Fibroblast of lung (primary cell): ENCODE results near the gene ARHGAP18.

ENCODE experiments used
- EZH2 ChIP-seq: IDR thresholded peaks from 2 replicates; pipeline ENCODE4 v1.5.1; 2012; ENCODE audit warnings: low read length, control low read depth, mild to moderate bottlenecking; ENCODE audit errors: missing control alignments
- TF ChIP-seq, protein P1 (sequence below), 2 donors: IDR thresholded peaks in 1 of 2; conservative IDR thresholded peaks in 1 of 2; 1 replicate in 1 of 2; 2 replicates in 1 of 2; pipeline ENCODE4 v1.5.1; 2011 to 2012; ENCODE audit warnings: low read length in 2 of 2, control low read depth in 1 of 2, inconsistent platforms in 1 of 2, low read depth in 1 of 2, mild to moderate bottlenecking in 1 of 2

- TF ChIP-seq, protein P1, sequence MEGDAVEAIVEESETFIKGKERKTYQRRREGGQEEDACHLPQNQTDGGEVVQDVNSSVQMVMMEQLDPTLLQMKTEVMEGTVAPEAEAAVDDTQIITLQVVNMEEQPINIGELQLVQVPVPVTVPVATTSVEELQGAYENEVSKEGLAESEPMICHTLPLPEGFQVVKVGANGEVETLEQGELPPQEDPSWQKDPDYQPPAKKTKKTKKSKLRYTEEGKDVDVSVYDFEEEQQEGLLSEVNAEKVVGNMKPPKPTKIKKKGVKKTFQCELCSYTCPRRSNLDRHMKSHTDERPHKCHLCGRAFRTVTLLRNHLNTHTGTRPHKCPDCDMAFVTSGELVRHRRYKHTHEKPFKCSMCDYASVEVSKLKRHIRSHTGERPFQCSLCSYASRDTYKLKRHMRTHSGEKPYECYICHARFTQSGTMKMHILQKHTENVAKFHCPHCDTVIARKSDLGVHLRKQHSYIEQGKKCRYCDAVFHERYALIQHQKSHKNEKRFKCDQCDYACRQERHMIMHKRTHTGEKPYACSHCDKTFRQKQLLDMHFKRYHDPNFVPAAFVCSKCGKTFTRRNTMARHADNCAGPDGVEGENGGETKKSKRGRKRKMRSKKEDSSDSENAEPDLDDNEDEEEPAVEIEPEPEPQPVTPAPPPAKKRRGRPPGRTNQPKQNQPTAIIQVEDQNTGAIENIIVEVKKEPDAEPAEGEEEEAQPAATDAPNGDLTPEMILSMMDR (conservative IDR thresholded peaks at IDR 0.05 in 1 of 2, IDR thresholded peaks at IDR 0.05 in 1 of 2; ENCODE audit: low read depth in 1 of 2, low read length in 2 of 2): no peak
- TF ChIP-seq EZH2: no peak
These were observed at the start of gene ARHGAP18 for GRCh38 chr6:129709769-129710449.
